Lower lobe of right lung (tissue), 2 donors: ENCODE results near the gene PRDM16. TPM values are rescaled to one million over a fixed set of nuclear protein-coding genes. Genes with fewer than 3 reads are reported as not detected.

ENCODE experiments used
- ATAC-seq, 2 donors: fragments of 200-7000 bp; cut with Tn5 transposase; one replicate each; pipeline ENCODE4 v1.9.1; 2020 to 2022; ENCODE audit warnings: mild to moderate bottlenecking in 2 of 2, moderate library complexity in 2 of 2
- DNase-seq: peaks from one replicate; pipeline ENCODE4 v3.0.0-alpha.2; 2020
- H3K27ac ChIP-seq: fragments of 200-600 bp; one replicate; pipeline ENCODE4 v1.8.0; 2022
- H3K27me3 ChIP-seq: fragments of 200-600 bp; one replicate; pipeline ENCODE4 v1.8.0; 2022; ENCODE audit warnings: low read depth
- H3K36me3 ChIP-seq: fragments of 200-600 bp; one replicate; pipeline ENCODE4 v1.8.0; 2022; ENCODE audit warnings: mild to moderate bottlenecking
- H3K4me1 ChIP-seq: fragments of 200-600 bp; one replicate; pipeline ENCODE4 v1.8.0; 2022
- H3K4me3 ChIP-seq: fragments of 200-600 bp; one replicate; pipeline ENCODE4 v1.8.0; 2022; ENCODE audit warnings: mild to moderate bottlenecking
- H3K9me3 ChIP-seq: fragments of 200-600 bp; one replicate; pipeline ENCODE4 v1.8.0; 2022
- CTCF ChIP-seq: fragments of 200-600 bp; IDR thresholded peaks from one replicate; pipeline ENCODE4 v1.8.0; 2022; ENCODE audit warnings: antibody characterized with exemption, mild to moderate bottlenecking
- intact Hi-C: fragments of 100-400 bp; cut with DNase I; formaldehyde crosslinking; loops from one replicate; pipeline ENCODE4 v1.11.0; 2022
- total RNA-seq: library from RNA; stranded (reverse); fragmentation: NEBNext Ultra II Directional; extraction: Animal tissue kit (Norgen Biotek cat#: 25700); gene quantifications from one replicate; pipeline ENCODE4 v1.2.1, GENCODE V29; 2021
- donor health status: DM: no; HTN: yes; CAD: no; lungs with severe emphysema.

Gene PRDM16
- total RNA-seq, 1 donor from 2014 or later: 19.2 TPM

- no peaks in the 10 kb centered on the region for H3K4me1 ChIP-seq
- no peak for DNase-seq
- H3K27ac ChIP-seq: no peak overlapping the region
- H3K4me3 ChIP-seq: no peak overlapping the region
- H3K36me3 ChIP-seq: no peaks in the 10 kb centered on the region
- H3K27me3 ChIP-seq: peaks cover 29% of the 10 kb centered on the region
- no peak for ATAC-seq
- intact Hi-C loops: no loop called here
- no peak for TF ChIP-seq CTCF
- no peaks in the 10 kb centered on the region for H3K9me3 ChIP-seq
These were observed 71.4 kb downstream of the PRDM16 start for GRCh38 chr1:3140437-3140836.

- no peak for TF ChIP-seq CTCF
- intact Hi-C loops: no loop called here
- no peaks in the 10 kb centered on the region for H3K4me1 ChIP-seq
- ATAC-seq: no peak
- peaks cover 29% of the 10 kb centered on the region for H3K27me3 ChIP-seq
- no peak overlapping the region for H3K27ac ChIP-seq
- no peak for DNase-seq
- H3K4me3 ChIP-seq: no peak overlapping the region
- no peaks in the 10 kb centered on the region for H3K9me3 ChIP-seq
- H3K36me3 ChIP-seq: no peaks in the 10 kb centered on the region
These were observed 72.1 kb downstream of the PRDM16 start for GRCh38 chr1:3141129-3141528.

GRCh38 chr1:3141836-3142235 lies 72.8 kb downstream of the PRDM16 start:
- no peaks in the 10 kb centered on the region for H3K9me3 ChIP-seq
- intact Hi-C loops: no loop called here
- no peaks in the 10 kb centered on the region for H3K4me1 ChIP-seq
- ATAC-seq: no peak
- no peak overlapping the region for H3K4me3 ChIP-seq
- TF ChIP-seq CTCF: no peak
- peaks cover 29% of the 10 kb centered on the region for H3K27me3 ChIP-seq
- no peak overlapping the region for H3K27ac ChIP-seq
- DNase-seq: no peak
- H3K36me3 ChIP-seq: no peaks in the 10 kb centered on the region

GRCh38 chr1:3142236-3142635 lies 73.2 kb downstream of the PRDM16 start:
- intact Hi-C loops: no loop called here
- Histone ChIP-seq H3K9me3 (no peaks in the 10 kb centered on the region), H3K4me3 (no peak overlapping the region), H3K27me3 (peaks cover 29% of the 10 kb centered on the region), H3K36me3 (no peaks in the 10 kb centered on the region), H3K27ac (no peak overlapping the region), H3K4me1 (no peaks in the 10 kb centered on the region)
- DNase-seq: no peak
- ATAC-seq: no peak
- no peak for TF ChIP-seq CTCF

GRCh38 chr1:3142751-3143150 lies 73.7 kb downstream of the PRDM16 start:
- intact Hi-C loops: no loop called here
- Histone ChIP-seq H3K4me1 (no peaks in the 10 kb centered on the region), H3K4me3 (no peak overlapping the region), H3K36me3 (no peaks in the 10 kb centered on the region), H3K27me3 (peaks cover 29% of the 10 kb centered on the region), H3K27ac (no peak overlapping the region), H3K9me3 (no peaks in the 10 kb centered on the region)
- no peak for ATAC-seq
- TF ChIP-seq CTCF: no peak
- no peak for DNase-seq
